GM19452 (cell line): Measurements from ENCODE around the gene GRIK4.

ENCODE experiments used
- ATAC-seq: cut with Tn5 transposase; IDR thresholded peaks from one replicate; pipeline ENCODE4 v1.9.1; 2021; ENCODE audit not compliant: unreplicated experiment

Gene GRIK4

DNA sequence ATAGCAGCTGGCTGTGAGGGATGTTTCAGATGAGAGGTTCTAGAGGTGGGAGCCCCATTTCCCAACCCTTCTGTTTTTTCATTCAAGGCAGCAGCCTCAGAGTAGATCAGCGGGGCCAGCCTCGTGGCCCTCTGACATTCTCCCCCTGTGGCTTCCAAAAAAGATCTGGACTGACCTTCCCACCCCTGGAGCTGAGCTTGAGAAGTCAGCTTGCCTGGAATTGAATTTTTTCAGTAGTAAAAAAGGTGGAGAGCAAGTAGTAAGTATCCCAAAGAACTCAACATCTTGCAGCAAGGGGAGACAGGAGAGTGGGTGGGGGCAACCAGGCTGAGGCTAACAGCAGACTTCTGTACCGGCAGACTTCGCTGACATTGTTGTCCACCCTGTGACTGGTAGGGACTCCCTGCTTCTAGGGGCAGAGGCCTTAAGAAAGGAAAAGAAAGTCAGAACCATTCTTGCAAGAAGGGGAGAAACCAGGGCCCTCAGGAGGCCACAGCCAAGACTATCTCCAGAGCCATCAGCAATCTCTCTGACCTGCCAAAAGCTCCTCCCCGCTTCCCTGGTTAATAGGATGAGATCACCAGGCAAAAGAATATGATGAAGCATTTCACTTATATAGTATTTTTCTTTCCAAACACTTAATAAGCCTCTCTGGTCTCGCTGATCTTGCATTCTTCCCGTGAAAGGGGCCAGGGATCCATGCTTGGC is 2.0 kb upstream of the GRIK4 start:
- ATAC-seq: no peak

DNA sequence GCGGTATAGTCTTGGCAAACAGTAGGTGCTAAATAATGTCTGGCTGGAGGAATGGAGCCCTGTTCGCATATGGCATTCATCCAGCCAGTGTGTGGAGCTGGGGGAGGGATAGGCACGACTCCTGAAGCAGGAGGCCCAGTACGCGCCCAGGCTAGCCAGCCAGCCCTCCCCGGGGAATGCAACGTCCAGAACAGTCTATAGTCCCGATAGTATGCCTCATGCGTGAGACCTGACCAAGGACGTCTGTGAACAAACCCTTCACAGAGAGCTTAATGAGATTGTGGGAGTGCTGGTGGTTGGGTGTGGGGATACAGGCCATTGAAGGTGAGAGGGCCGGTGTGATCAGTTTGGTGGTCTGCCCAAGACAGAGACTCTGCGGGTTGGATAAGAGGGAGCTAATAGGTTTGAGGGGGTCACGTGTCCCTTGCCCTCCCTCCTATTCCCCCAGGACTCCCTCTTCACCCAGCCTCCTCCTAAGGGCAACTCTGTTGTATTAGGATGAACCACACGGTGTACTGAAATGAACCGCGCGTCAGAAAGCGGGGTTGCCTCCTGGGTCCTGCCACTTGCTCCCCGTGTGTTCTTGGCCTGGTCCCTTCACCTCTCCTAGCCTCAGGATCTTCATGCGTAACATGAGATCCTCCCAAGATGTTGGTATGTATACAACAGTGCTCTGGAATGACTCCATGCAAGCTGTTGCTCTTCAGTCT is 987 bp upstream of the GRIK4 start:
- ATAC-seq: no peak

GRCh38 chr11:120511820-120512738 is 531 bp downstream of the GRIK4 start:
- ATAC-seq: no peak

DNA sequence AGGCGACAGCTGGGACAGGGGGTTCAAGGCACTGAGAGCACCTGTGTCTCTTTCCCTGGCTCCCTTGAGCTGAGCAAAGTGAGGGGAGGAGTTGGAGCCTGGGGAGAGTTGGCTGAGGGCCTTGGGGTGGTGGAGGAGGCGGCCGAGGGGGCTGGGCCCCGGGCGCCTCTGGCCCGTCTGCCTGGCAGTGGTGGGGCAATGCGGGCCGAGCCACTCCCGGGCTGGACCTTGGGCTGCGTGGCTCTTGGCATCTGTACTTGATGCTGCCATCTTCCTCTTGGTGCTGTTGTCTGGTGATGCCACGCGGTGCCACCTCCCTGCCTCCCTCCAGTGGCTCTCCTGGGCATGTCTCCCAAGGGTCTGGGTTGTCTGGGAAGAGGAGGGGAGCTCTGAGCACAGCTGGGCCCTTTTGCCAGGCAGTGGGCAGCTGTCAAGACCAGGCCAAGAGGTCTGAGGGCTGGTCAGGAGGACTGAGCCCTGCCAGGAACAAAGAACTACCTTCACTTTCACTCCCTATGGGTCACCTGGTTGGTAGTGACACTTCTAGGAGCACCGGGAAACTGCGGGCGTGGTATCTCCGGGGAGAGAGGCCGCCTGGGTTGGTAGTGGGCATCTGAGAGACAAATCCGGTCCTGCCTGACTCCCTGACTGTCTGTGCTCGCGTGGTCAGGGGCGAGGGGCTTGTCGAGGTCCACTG is 1.3 kb downstream of the GRIK4 start:
- ATAC-seq: no peak

- ATAC-seq: no peak
Observed at GRCh38 chr11:120513436-120514315, 2.1 kb downstream of the GRIK4 start.

DNA sequence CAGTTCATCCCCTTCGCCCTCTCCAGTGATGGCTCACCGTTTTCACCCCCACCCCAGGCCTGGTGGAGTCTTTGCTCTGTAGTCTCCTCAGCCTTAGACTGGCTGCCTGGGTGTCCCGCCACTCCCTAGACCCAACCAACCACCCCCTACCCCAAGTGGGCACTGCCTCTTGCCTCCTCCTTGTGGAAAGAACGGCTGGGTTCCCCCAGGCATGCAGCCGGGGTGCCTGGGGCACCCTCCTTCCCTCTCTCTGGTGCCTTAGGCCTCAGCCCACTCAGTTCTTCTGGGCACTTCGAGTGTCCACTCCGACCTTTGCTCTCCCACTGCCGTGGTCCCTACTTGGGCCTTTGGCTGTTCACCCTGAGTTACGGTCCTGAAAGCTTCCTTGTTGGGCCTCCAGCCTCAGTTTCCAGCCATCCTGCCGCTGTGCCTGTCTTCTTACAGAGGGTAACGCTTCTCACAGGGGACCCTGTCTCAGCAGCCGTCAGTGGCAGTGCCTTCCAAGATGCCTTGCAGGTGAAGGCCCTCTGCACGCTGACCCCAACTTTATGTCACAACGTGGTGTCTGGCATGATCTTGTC is 3.1 kb downstream of the GRIK4 start:
- ATAC-seq: no peak

- ATAC-seq: no peak
Observed at GRCh38 chr11:120515186-120515723, 3.7 kb downstream of the GRIK4 start.

DNA sequence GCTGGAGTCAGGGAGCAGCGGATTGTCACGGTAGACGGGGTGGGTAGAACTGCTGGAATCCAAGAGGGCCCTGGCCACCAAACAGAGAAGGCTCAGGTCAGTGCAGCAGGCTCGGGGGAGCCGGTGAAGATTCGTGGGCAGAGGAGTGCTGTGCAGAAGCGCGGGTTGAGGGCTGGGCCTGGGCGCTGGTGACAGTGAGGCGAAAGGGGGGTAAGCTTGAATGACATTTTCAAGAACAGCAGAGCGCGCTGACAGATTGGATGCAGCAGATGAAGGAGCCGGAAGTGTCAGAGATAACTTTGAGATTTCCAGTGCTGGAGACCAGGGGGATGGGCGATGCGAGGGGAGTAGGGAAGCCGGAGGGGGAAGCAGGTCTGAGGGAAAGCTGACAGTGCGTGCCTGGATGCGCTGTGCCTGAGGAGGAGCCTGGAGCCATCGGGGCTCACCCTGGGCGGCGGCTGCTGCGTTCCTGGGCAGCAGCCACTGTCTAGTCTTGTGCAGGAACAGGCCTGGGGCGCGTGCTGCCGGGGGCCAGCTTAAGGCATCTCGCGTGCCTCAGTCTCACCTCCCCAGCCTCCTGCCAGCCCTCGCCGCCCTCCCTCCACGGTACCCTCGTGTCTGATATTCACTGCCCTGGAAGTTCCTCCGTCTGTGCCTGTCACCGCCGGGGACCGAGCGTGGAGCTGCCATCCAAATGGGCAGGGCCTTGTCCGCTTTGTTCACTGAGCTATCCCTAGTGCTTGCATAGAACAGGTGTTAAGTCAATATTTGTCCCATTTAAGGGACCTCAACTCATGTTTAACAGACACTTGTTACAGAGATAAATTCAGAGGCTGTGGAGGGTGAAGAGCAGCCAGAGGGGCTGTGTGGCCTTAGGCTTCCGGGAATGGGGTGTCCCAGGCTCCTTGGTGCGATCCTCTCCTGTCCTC is 5.2 kb downstream of the GRIK4 start:
- ATAC-seq: no peak

DNA sequence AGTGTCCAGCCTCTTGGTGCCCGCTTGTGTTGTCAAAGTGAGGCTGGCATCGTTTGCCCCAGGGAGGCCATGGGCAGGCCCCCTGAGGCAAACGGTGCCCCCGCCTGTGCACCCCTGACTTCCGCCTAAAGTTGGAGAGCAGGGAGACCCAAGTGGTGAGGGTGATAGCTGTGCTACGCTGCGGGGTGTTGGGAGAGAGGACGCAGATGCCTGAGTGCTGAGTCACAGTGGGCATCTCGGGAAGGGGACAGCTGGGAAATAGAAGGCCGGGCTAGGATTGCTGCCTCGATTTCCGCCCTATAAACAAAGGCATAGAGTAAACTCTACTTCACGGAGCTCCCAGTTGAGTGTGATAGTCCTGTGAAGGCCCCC is 5.8 kb downstream of the GRIK4 start:
- no peak for ATAC-seq

- no peak for ATAC-seq
Observed at GRCh38 chr11:120517801-120518291, 6.3 kb downstream of the GRIK4 start.

DNA sequence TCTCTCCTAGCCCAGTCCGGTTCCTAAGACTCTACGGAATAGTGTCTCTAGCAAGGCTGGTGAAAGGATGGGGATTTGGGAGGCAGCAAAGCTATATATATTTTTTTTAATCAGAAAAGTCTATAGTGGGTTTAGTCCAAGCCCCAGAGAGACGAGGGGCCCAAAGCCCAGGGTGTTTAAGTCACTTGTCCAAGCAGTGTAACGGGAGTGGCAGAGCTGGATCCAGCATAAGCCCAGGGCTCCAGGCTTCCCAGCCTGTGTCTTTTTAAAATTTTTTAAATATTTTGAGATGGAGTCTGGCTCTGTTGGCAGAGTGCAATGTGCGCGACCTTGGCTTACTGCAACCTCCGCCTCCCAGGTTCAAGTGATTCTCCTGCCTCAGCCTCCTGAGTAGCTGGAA is 6.8 kb downstream of the GRIK4 start:
- ATAC-seq: no peak

DNA sequence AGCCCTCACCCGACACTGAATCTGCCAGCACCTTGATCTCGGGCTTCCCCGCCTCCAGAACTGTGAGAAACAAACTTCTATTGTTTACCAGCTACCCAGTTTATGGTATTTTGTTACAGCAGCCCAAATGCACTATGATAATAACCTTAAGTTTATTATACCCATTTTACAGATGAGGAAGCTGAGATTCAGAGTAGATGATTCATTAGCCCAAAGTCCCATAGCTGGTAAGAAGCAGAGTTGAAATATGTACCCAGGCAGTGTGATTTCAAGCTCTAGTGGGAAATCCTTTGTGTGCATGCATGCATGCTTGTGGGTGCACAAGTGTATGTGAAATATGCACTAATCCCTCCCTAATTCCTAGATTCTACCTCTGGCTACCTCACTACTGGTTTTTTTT is 7.9 kb downstream of the GRIK4 start:
- no peak for ATAC-seq

DNA sequence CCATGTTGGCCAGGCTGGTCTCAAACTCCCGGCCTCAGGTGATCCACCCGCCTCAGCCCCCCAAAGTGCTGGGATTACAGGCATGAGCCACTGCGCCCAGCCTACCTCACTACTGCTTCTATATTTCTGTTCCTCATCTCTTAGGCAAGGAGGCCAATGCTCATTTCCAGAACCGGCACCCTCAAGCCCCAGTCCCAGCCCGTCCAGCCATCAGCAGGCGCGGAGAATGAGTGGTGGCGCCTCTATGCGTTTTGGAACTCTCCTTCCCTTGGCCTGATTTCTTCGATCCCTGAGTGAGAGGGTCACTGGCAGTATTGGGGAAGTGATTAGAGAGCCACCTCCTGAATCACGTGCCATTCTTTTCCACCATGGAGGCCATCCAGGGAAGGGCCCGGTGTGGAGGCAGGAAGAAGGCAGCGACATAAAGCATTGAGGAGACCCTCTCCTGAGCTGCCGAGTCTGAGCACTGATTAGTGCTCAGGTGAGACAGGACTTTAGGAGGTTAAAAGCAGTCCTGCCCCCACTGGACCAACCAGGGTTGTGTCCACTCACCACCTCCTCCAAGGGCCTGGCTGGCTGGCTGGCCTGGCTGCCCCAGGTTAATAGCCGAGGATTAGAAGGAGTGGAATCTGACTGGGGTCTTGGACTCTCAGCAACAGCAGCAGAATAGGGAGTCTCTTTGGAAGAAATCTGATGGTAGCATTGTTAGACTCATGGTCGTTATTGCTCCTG is 8.7 kb downstream of the GRIK4 start:
- ATAC-seq: no peak

DNA sequence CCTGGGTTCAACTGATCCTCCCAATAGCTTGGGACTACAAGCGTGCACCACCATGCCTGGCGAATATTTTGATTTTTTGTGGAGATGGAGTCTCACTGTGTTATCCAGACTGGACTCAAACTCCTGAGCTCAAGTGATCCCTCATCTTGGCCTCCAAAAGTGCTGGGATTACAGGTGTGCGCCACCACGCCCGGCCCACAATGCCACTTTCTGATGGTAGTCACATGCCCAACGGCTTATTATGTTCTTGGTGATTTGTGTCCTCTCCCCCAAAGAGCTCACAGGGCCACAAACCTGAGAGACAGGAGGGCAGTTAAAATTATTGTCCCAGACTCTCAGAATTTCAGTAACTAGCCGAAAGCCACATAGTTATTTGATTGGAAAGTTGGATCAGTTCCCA is 9.6 kb downstream of the GRIK4 start:
- ATAC-seq: no peak

DNA sequence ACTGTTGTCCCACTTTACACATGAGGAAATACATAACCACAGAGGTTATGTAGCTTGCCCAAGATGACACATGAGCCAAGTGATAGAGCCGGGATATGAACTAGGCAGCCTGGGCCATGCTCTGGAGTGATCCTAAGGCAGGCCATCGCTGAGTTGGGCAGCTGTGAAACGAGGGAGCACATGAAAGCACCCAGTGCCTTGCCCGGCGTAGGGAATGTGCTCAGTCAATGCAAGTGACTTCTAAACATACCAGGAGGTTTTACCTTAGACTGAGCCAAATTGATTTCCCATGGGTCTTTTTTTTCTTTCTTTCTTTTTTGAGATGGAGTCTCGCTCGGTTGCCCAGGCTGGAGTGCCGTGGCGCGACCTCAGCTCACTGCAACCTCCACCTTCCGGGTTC is 10.5 kb downstream of the GRIK4 start:
- ATAC-seq: no peak

- ATAC-seq: no peak
Observed at GRCh38 chr11:120522736-120523135, 11.2 kb downstream of the GRIK4 start.

GRCh38 chr11:120523196-120523595 is 11.6 kb downstream of the GRIK4 start:
- no peak for ATAC-seq
